ENCODE results near the gene STPG1.

Gene STPG1

GRCh38 chr1:24383381-24383940, 30.1 kb downstream of the STPG1 start:
- Histone ChIP-seq H3K9me3 (ENCODE audit: control insufficient read depth, insufficient read depth, low read depth, low read length) (no peaks in the 10 kb centered on the region), H3K36me3 (ENCODE audit: control insufficient read depth in 2 of 2, insufficient read depth in 1 of 2, low read length in 2 of 2) (peaks cover 0 to 72% of the 10 kb centered on the region in 2 experiments; a peak in 1 of 3 replicates), H3K27ac (ENCODE audit: extremely low read depth, low read depth, low read length) (no peak overlapping the region), H3K4me3 (ENCODE audit: low read depth, low read length) (no peak overlapping the region), H3K4me1 (ENCODE audit: control insufficient read depth, insufficient read depth, low read length) (no peaks in the 10 kb centered on the region)
- TF ChIP-seq ZBTB6 (tag by site-specific recombination; IDR thresholded peaks at IDR 0.05) (no peak), SP7 (tag by site-specific recombination; IDR thresholded peaks at IDR 0.05) (peak; percentile 59)
- ChIA-PET CTCF (interaction anchor here (0.5 to 11.1 kb wide), 7 partner anchors 8 to 536 kb away, joined by 3 to 175 read pairs (median 5); partner anchors contain the start of gene NIPAL3), POLR2A (no interaction called here)

GRCh38 chr1:24382165-24382577, 31.4 kb downstream of the STPG1 start:
- H3K36me3 ChIP-seq (ENCODE audit: control insufficient read depth in 2 of 2, insufficient read depth in 1 of 2, low read length in 2 of 2): peaks cover 0 to 69% of the 10 kb centered on the region in 2 experiments; a peak in 1 of 3 replicates
- no peaks in the 10 kb centered on the region for H3K9me3 ChIP-seq (ENCODE audit: control insufficient read depth, insufficient read depth, low read depth, low read length)
- CTCF ChIA-PET: interaction anchor here (5.4 to 11.1 kb wide), 2 partner anchors 10 to 182 kb away, joined by 42 to 175 read pairs; no protein-coding TSS in a partner anchor
- no peak overlapping the region for H3K27ac ChIP-seq (ENCODE audit: extremely low read depth, low read depth, low read length)
- H3K4me1 ChIP-seq (ENCODE audit: control insufficient read depth, insufficient read depth, low read length): no peaks in the 10 kb centered on the region
- no peak overlapping the region for H3K4me3 ChIP-seq (ENCODE audit: low read depth, low read length)
- TF ChIP-seq OSR2 (tag by site-specific recombination; IDR thresholded peaks at IDR 0.05) (no peak), KLF8 (tag by site-specific recombination; IDR thresholded peaks at IDR 0.05) (no peak), ZNF324 (tag by site-specific recombination; IDR thresholded peaks at IDR 0.05) (no peak), KLF9 (tag by site-specific recombination; IDR thresholded peaks at IDR 0.05; ENCODE audit: low read depth) (no peak), ZNF558 (tag by site-specific recombination; IDR thresholded peaks at IDR 0.05) (no peak), ZNF350 (tag by site-specific recombination; IDR thresholded peaks at IDR 0.05) (no peak), ELK4 (IDR thresholded peaks at IDR 0.05; ENCODE audit: borderline replicate concordance, low read depth, low read length) (no peak), ZNF501 (tag by site-specific recombination; IDR thresholded peaks at IDR 0.05) (no peak), ZSCAN30 (tag by site-specific recombination; IDR thresholded peaks at IDR 0.05) (no peak), AEBP2 (tag by site-specific recombination; IDR thresholded peaks at IDR 0.05; ENCODE audit: borderline replicate concordance) (no peak), ZNF549 (tag by site-specific recombination; IDR thresholded peaks at IDR 0.05) (no peak), ZNF677 (tag by site-specific recombination; IDR thresholded peaks at IDR 0.05) (no peak), SALL2 (tag by site-specific recombination; IDR thresholded peaks at IDR 0.05; ENCODE audit: borderline replicate concordance) (no peak), ZBTB26 (tag by site-specific recombination; optimal IDR thresholded peaks at IDR 0.05) (no peak), GFI1B (tag by site-specific recombination; IDR thresholded peaks at IDR 0.05) (no peak), ZNF157 (tag by site-specific recombination; IDR thresholded peaks at IDR 0.05) (no peak)
- POLR2A ChIA-PET: no interaction called here

All from HEK293 (cell line).